ENCODE measurements around the gene KTN1.

Gene KTN1

GRCh38 chr14:55568618-55569017 is 11.4 kb upstream of the KTN1 start:
- no peaks in the 10 kb centered on the region for H3K4me1 ChIP-seq (ENCODE audit: control insufficient read depth, low read length)
- no peaks in the 10 kb centered on the region for H3K9me3 ChIP-seq (ENCODE audit: control insufficient read depth, insufficient read depth, low read length)
- no peak overlapping the region for H3K27ac ChIP-seq (ENCODE audit: low read depth, low read length)
- no peaks in the 10 kb centered on the region for H3K27me3 ChIP-seq (ENCODE audit: control insufficient read depth, low read length)
- no peaks in the 10 kb centered on the region for H3K9me2 ChIP-seq (replicated peaks; ENCODE audit: control insufficient read depth, low read length)
- no peak overlapping the region for H3K4me2 ChIP-seq (ENCODE audit: low read length)
- TF ChIP-seq CTCF (IDR thresholded peaks at IDR 0.05; ENCODE audit: low read depth, low read length, poor library complexity, severe bottlenecking) (no peak), EZH2phosphoT487 (IDR thresholded peaks at IDR 0.05; ENCODE audit: borderline replicate concordance, low read length) (no peak)
- no peak overlapping the region for H3K4me3 ChIP-seq (ENCODE audit: low read length)
- no peaks in the 10 kb centered on the region for H4K20me1 ChIP-seq (ENCODE audit: control insufficient read depth, insufficient read depth, low read depth, low read length)
- H3K36me3 ChIP-seq (ENCODE audit: control insufficient read depth, low read length): no peaks in the 10 kb centered on the region
- no peaks in the 10 kb centered on the region for H3F3A ChIP-seq (ENCODE audit: control insufficient read depth, insufficient read depth)
- H3K79me2 ChIP-seq (ENCODE audit: control insufficient read depth, low read length): no peaks in the 10 kb centered on the region

- Histone ChIP-seq H3K9me3 (ENCODE audit: control insufficient read depth, insufficient read depth, low read length) (no peaks in the 10 kb centered on the region), H3K4me2 (ENCODE audit: low read length) (no peak overlapping the region)
- TF ChIP-seq CTCF (IDR thresholded peaks at IDR 0.05; ENCODE audit: low read depth, low read length, poor library complexity, severe bottlenecking): no peak
- no peak for TF ChIP-seq EZH2phosphoT487 (IDR thresholded peaks at IDR 0.05; ENCODE audit: borderline replicate concordance, low read length)
Measured at GRCh38 chr14:55571125-55571889, 8.7 kb upstream of the KTN1 start.

GRCh38 chr14:55572578-55572977 is 7.4 kb upstream of the KTN1 start:
- no peaks in the 10 kb centered on the region for H4K20me1 ChIP-seq (ENCODE audit: control insufficient read depth, insufficient read depth, low read depth, low read length)
- H3K27me3 ChIP-seq (ENCODE audit: control insufficient read depth, low read length): no peaks in the 10 kb centered on the region
- no peaks in the 10 kb centered on the region for H3F3A ChIP-seq (ENCODE audit: control insufficient read depth, insufficient read depth)
- peaks cover 5% of the 10 kb centered on the region; the same call in 1 of the 2 replicates for H3K36me3 ChIP-seq (ENCODE audit: control insufficient read depth, low read length)
- no peak for TF ChIP-seq CTCF (IDR thresholded peaks at IDR 0.05; ENCODE audit: low read depth, low read length, poor library complexity, severe bottlenecking)
- no peak for TF ChIP-seq EZH2phosphoT487 (IDR thresholded peaks at IDR 0.05; ENCODE audit: borderline replicate concordance, low read length)
- no peak overlapping the region for H3K4me3 ChIP-seq (ENCODE audit: low read length)
- no peaks in the 10 kb centered on the region for H3K79me2 ChIP-seq (ENCODE audit: control insufficient read depth, low read length)
- H3K9me2 ChIP-seq (replicated peaks; ENCODE audit: control insufficient read depth, low read length): no peaks in the 10 kb centered on the region
- no peak overlapping the region for H3K27ac ChIP-seq (ENCODE audit: low read depth, low read length)
- H3K4me1 ChIP-seq (ENCODE audit: control insufficient read depth, low read length): no peaks in the 10 kb centered on the region
- no peaks in the 10 kb centered on the region for H3K9me3 ChIP-seq (ENCODE audit: control insufficient read depth, insufficient read depth, low read length)
- no peak overlapping the region for H3K4me2 ChIP-seq (ENCODE audit: low read length)

More at GRCh38 chr14:55571125-55571889, 8.7 kb upstream of the KTN1 start:
- H4K20me1 ChIP-seq (ENCODE audit: control insufficient read depth, insufficient read depth, low read depth, low read length): no peaks in the 10 kb centered on the region
- no peaks in the 10 kb centered on the region for H3K36me3 ChIP-seq (ENCODE audit: control insufficient read depth, low read length)
- H3K4me1 ChIP-seq (ENCODE audit: control insufficient read depth, low read length): no peaks in the 10 kb centered on the region
- no peaks in the 10 kb centered on the region for H3K9me2 ChIP-seq (replicated peaks; ENCODE audit: control insufficient read depth, low read length)
- H3K27ac ChIP-seq (ENCODE audit: low read depth, low read length): no peak overlapping the region
- no peak overlapping the region for H3K4me3 ChIP-seq (ENCODE audit: low read length)
- no peaks in the 10 kb centered on the region for H3K27me3 ChIP-seq (ENCODE audit: control insufficient read depth, low read length)
- no peaks in the 10 kb centered on the region for H3F3A ChIP-seq (ENCODE audit: control insufficient read depth, insufficient read depth)
- H3K79me2 ChIP-seq (ENCODE audit: control insufficient read depth, low read length): no peaks in the 10 kb centered on the region

All from DOHH2 (cell line).